BLaER1 (cell line): ENCODE measurements around the gene NRGN.
A peak's percentile ranks its signal among the peaks of the same experiment; 100 is the strongest.

Source experiments
- H3K27ac ChIP-seq: shearing (Covaris generic); formaldehyde crosslinking; 2 replicates; pipeline ENCODE4 v1.8.1; 2022
- H3K27me3 ChIP-seq: shearing (Covaris generic); formaldehyde crosslinking; 2 replicates; pipeline ENCODE4 v1.8.1; 2022
- H3K36me3 ChIP-seq: shearing (Covaris generic); formaldehyde crosslinking; 2 replicates; pipeline ENCODE4 v1.8.1; 2022
- H3K4me1 ChIP-seq: shearing (Covaris generic); formaldehyde crosslinking; 2 replicates; pipeline ENCODE4 v1.8.1; 2022
- H3K4me2 ChIP-seq: shearing (Covaris generic); formaldehyde crosslinking; 2 replicates; pipeline ENCODE4 v1.8.1; 2022
- H3K4me3 ChIP-seq: shearing (Covaris generic); formaldehyde crosslinking; 2 replicates; pipeline ENCODE4 v1.8.1; 2022
- H3K9ac ChIP-seq: shearing (Covaris generic); formaldehyde crosslinking; 2 replicates; pipeline ENCODE4 v1.8.1; 2022
- H3K9me3 ChIP-seq: shearing (Covaris generic); formaldehyde crosslinking; 2 replicates; pipeline ENCODE4 v1.8.1; 2022
- H4K20me1 ChIP-seq: shearing (Covaris generic); formaldehyde crosslinking; 2 replicates; pipeline ENCODE4 v1.8.1; 2022
- Cebpa-rat ChIP-seq: shearing (Covaris generic); IDR thresholded peaks from 2 replicates; pipeline ENCODE4 v1.8.1; 2022

The NRGN gene

DNA sequence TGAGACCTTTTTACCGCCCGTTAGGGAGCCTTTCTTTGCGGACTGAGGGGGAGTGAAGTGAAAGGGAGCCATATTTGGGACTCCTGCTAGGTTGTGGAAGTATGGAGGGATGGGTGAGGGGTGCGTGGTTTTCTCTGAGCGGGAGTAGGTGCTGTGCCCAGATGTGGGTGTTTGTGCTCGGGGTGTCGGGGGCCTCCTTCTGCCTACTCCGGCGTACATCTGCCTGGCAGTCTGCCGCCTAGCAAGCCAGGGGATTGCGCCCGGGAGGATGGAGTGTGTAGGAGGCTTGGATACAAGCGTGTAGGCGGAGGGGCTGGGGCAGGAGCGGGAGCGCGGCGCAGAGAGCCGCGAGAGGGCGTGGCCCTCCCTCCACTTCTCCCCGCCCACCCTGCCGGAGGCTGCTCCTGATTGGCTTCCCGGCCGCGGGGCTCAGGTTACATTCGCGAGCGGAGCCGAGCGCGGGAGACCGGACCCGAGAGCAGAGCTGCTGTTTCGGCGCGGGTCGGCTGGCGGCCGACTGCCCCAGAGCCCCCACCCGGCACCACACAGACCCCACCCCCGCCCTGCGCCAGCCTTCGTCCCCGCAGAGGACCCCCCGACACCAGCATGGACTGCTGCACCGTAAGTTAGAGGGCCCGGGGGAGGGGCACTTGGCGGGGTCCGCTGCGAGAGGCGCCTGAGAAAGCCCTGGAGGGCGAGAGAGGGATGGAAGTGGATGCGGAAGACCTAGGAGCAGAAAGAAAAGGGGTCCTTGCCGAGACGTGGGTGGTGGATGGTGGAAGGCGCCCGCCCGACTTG, at the start of gene NRGN:
TSS of gene NRGN (plus strand) at position 464 of the 798 bp plus-strand sequence. CDS start at position 607, 143 bp downstream.
- H3K36me3 ChIP-seq: peaks cover 5% of the 10 kb centered on the region; the same call in 1 of the 2 replicates
- no peaks in the 10 kb centered on the region for H3K9me3 ChIP-seq
- peak within 1 kb of the TSS; percentile 71 for H3K4me3 ChIP-seq
- TF ChIP-seq Cebpa-rat: no peak
- no peaks in the 10 kb centered on the region for H3K27me3 ChIP-seq
- peak within 1 kb of the TSS; percentile 98 for H3K4me2 ChIP-seq
- peaks cover 43% of the 10 kb centered on the region for H3K4me1 ChIP-seq
- no peak within 1 kb of the TSS for H3K27ac ChIP-seq
- peaks cover 31% of the 10 kb centered on the region; the same call in 1 of the 2 replicates for H4K20me1 ChIP-seq
- peak within 1 kb of the TSS; percentile 58 for H3K9ac ChIP-seq

GRCh38 chr11:124693142-124693541, 46.6 kb upstream of the NRGN start:
- no peak overlapping the region for H3K27ac ChIP-seq
- H3K4me3 ChIP-seq: no peak overlapping the region
- H3K9me3 ChIP-seq: peaks cover 1% of the 10 kb centered on the region; the same call in 1 of the 2 replicates
- H3K4me2 ChIP-seq: no peak overlapping the region
- no peaks in the 10 kb centered on the region for H4K20me1 ChIP-seq
- no peak for TF ChIP-seq Cebpa-rat
- H3K9ac ChIP-seq: no peak overlapping the region
- no peaks in the 10 kb centered on the region for H3K27me3 ChIP-seq
- no peaks in the 10 kb centered on the region for H3K4me1 ChIP-seq
- H3K36me3 ChIP-seq: no peaks in the 10 kb centered on the region

DNA sequence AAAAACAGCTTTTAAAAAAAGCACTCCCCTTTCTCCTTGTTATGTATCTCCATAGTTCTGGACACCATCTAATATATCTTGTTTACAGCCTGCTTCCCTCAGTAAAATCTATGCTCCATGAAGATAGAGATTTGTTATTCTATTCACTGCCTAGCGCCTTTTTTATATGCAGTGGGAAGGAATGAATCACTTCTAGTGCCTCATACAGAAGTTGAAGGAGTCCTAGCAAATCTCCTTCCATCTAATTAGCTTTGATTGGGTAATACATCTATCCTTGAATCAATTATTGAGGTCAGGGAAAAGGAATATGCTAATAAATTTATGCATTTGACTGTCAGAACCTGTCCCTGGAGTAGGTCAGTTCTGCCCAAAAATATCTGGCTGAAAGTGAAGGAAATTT, 40.2 kb upstream of the NRGN start:
- Histone ChIP-seq H3K27me3 (no peaks in the 10 kb centered on the region), H3K27ac (no peak overlapping the region), H3K9me3 (peaks cover 36% of the 10 kb centered on the region), H3K4me2 (no peak overlapping the region), H3K9ac (no peak overlapping the region), H3K4me1 (no peaks in the 10 kb centered on the region), H3K36me3 (no peaks in the 10 kb centered on the region), H3K4me3 (no peak overlapping the region), H4K20me1 (no peaks in the 10 kb centered on the region)
- TF ChIP-seq Cebpa-rat: no peak

DNA sequence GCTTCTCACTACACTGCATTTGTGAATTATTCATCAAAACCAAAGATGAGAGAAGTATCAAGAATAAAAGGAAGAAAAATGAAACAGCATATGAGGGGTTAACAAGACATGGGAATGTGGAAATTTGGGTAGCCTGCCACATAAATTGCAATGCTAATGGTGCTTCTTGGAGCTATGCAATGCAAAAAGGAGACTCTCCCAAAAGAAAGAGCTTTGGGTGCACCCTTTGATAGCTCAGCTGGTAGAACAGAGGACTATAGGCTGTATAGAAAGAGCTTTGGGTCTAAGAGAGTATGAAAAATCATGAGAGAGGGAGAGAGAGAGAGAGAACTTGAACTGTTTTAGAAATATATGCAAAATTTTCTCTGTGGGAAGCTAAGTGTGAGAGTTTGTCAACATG, 39.7 kb upstream of the NRGN start:
- no peak for TF ChIP-seq Cebpa-rat
- Histone ChIP-seq H3K4me2 (no peak overlapping the region), H3K27me3 (no peaks in the 10 kb centered on the region)

GRCh38 chr11:124707829-124708228, 31.9 kb upstream of the NRGN start:
- Histone ChIP-seq H3K4me1 (no peaks in the 10 kb centered on the region), H3K4me3 (no peak overlapping the region), H3K27ac (no peak overlapping the region), H3K27me3 (no peaks in the 10 kb centered on the region), H3K9me3 (peaks cover 26% of the 10 kb centered on the region), H4K20me1 (no peaks in the 10 kb centered on the region), H3K9ac (no peak overlapping the region), H3K4me2 (no peak overlapping the region), H3K36me3 (no peaks in the 10 kb centered on the region)
- TF ChIP-seq Cebpa-rat: no peak

More for the DNA sequence above, 39.7 kb upstream of the NRGN start:
- Histone ChIP-seq H3K4me1 (no peaks in the 10 kb centered on the region), H4K20me1 (no peaks in the 10 kb centered on the region), H3K27ac (no peak overlapping the region), H3K4me3 (no peak overlapping the region), H3K9ac (no peak overlapping the region), H3K36me3 (no peaks in the 10 kb centered on the region), H3K9me3 (peaks cover 36% of the 10 kb centered on the region)

- no peak overlapping the region for H3K27ac ChIP-seq
- H3K9ac ChIP-seq: no peak overlapping the region
- no peak overlapping the region for H3K4me3 ChIP-seq
- TF ChIP-seq Cebpa-rat: no peak
- peaks cover 15% of the 10 kb centered on the region for H3K4me1 ChIP-seq
- H3K36me3 ChIP-seq: no peaks in the 10 kb centered on the region
- peaks cover 18% of the 10 kb centered on the region for H3K27me3 ChIP-seq
- H3K4me2 ChIP-seq: no peak overlapping the region
- no peaks in the 10 kb centered on the region; the same call in 1 of the 2 replicates for H4K20me1 ChIP-seq
- H3K9me3 ChIP-seq: peaks cover 17% of the 10 kb centered on the region
Observed at GRCh38 chr11:124712392-124712791, 27.4 kb upstream of the NRGN start.

DNA sequence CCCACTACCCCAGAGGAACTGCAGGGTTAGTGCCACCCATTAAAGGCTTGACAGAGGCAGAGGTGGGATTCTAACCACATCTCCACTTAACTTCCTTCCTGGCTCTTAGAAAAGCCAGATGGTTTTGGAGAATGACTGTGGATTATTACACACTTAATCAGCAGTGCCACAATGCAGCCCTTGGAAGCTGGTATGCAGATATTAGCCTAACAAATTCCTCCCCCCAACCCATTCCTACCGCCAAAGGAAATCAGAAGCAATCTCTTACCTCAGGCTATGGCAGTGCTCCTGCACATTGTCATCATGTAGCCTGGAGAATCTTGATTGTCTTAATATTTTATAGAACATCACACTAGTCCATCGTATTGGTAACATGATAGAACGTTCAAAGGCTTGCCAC, 23.2 kb upstream of the NRGN start:
- Histone ChIP-seq H3K4me1 (peaks cover 57% of the 10 kb centered on the region), H3K36me3 (no peaks in the 10 kb centered on the region), H3K9ac (no peak overlapping the region), H4K20me1 (peaks cover 17% of the 10 kb centered on the region; the same call in 1 of the 2 replicates), H3K27me3 (peaks cover 47% of the 10 kb centered on the region), H3K4me2 (peak overlapping the region; percentile 41), H3K9me3 (no peaks in the 10 kb centered on the region), H3K27ac (no peak overlapping the region), H3K4me3 (no peak overlapping the region)
- no peak for TF ChIP-seq Cebpa-rat

DNA sequence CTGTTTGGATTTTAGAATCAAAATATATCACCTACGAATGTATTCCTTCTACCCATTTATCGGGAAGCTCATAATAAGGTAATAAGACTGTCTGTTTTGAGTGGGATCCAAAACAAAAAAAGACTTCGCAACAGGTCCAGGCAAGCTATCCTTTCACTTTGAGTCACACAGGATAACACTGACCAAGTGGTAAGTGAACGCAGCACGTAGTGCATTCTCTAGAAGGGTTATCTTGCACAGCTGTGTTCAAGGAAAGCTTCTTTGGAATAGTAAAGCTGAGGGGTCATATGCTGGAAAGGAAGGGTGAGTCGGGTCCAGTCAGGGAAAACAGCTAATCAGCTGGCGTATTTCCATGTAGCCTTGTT, 22.3 kb upstream of the NRGN start:
- peaks cover 65% of the 10 kb centered on the region for H3K4me1 ChIP-seq
- no peak for TF ChIP-seq Cebpa-rat
- no peak overlapping the region for H3K9ac ChIP-seq
- H4K20me1 ChIP-seq: peaks cover 17% of the 10 kb centered on the region; the same call in 1 of the 2 replicates
- no peaks in the 10 kb centered on the region for H3K9me3 ChIP-seq
- peak overlapping the region; percentile 61 for H3K4me3 ChIP-seq
- H3K27ac ChIP-seq: no peak overlapping the region
- H3K36me3 ChIP-seq: no peaks in the 10 kb centered on the region
- peaks cover 47% of the 10 kb centered on the region for H3K27me3 ChIP-seq
- peak overlapping the region; percentile 97 for H3K4me2 ChIP-seq

DNA sequence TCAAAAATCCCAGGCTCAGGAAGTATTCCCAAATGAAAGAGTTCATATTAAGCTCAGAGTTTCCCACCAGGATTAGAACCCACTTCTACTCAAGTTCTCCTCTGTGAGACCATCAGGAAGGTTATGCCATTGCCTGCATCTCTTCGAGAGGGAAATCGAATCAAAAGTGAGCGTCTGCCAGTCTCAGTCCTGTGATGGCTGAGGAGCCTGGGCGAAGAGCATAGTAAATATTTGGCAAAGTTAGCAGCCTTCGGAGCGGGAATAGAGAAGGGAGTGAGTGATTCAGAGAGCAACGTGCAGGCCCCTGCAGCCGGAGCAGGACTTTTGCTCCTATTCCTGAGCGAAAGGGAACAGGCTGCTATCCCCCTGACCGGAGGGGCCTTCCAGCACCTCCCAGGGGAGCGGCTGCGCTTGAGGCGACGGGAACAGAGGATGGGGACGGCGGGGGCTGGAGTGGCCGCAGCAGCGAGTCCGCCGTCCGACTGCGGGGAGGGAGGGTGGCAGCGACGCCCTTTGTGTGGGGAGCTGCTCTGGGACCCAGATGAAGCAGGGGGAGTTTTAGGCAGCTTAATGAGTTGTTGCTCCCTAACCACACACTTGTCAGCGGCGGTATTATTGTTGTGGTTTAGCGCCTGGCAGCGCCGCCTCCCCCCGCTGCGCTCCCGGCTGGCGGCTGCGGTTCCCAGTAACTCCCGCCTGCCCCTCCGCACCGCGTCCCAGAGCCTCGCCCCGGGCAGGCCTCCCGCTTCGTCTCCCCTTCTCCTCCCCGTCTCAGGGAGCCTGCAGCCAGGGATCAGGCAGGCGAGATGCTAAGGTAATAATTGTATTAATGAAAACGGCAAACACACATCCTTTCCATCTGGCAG, 21.7 kb upstream of the NRGN start:
- peak overlapping the region; percentile 61 for H3K4me3 ChIP-seq
- no peak for TF ChIP-seq Cebpa-rat
- H3K9ac ChIP-seq: no peak overlapping the region
- peaks cover 17% of the 10 kb centered on the region; the same call in 1 of the 2 replicates for H4K20me1 ChIP-seq
- H3K4me1 ChIP-seq: peaks cover 71% of the 10 kb centered on the region
- no peaks in the 10 kb centered on the region for H3K36me3 ChIP-seq
- no peaks in the 10 kb centered on the region for H3K9me3 ChIP-seq
- H3K4me2 ChIP-seq: peak overlapping the region; percentile 97
- H3K27me3 ChIP-seq: peaks cover 47% of the 10 kb centered on the region
- H3K27ac ChIP-seq: no peak overlapping the region

DNA sequence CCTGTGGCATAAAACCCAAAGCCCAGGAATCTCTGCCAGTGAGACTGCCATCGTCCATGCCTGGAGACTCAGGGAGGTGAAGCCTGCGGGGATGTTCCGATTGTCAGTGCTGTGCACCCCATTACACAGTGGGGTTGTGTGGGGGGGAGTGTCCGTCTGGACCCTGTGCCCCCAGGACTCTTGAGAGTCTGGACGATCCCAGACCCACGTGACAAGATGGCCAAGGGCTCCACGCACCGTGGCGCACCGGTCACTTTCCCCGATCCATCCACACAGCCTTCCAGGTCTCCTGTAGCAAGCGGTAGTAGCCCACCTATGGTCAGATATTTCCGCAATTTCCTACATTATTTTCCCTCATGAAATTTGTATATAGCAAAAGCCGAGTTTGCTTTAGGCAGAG, 20.9 kb upstream of the NRGN start:
- Histone ChIP-seq H3K4me1 (peaks cover 79% of the 10 kb centered on the region), H3K9me3 (no peaks in the 10 kb centered on the region), H3K4me2 (peak overlapping the region; percentile 97), H3K9ac (no peak overlapping the region), H4K20me1 (peaks cover 17% of the 10 kb centered on the region; the same call in 1 of the 2 replicates), H3K36me3 (no peaks in the 10 kb centered on the region), H3K27me3 (peaks cover 47% of the 10 kb centered on the region), H3K27ac (no peak overlapping the region), H3K4me3 (no peak overlapping the region)
- no peak for TF ChIP-seq Cebpa-rat
